Vein endothelial cell (primary cell): Measurements from ENCODE around the gene SEMA6A. TPM values are rescaled to one million over a fixed set of nuclear protein-coding genes. Genes with fewer than 3 reads are reported as not detected.

ENCODE experiments used
- total RNA-seq: library from RNA; depleted of rRNA; stranded (reverse); fragments of >200 nt; gene quantifications from 2 replicates; pipeline ENCODE4 v1.2.3, GENCODE V29; 2012

The SEMA6A gene, protein sequence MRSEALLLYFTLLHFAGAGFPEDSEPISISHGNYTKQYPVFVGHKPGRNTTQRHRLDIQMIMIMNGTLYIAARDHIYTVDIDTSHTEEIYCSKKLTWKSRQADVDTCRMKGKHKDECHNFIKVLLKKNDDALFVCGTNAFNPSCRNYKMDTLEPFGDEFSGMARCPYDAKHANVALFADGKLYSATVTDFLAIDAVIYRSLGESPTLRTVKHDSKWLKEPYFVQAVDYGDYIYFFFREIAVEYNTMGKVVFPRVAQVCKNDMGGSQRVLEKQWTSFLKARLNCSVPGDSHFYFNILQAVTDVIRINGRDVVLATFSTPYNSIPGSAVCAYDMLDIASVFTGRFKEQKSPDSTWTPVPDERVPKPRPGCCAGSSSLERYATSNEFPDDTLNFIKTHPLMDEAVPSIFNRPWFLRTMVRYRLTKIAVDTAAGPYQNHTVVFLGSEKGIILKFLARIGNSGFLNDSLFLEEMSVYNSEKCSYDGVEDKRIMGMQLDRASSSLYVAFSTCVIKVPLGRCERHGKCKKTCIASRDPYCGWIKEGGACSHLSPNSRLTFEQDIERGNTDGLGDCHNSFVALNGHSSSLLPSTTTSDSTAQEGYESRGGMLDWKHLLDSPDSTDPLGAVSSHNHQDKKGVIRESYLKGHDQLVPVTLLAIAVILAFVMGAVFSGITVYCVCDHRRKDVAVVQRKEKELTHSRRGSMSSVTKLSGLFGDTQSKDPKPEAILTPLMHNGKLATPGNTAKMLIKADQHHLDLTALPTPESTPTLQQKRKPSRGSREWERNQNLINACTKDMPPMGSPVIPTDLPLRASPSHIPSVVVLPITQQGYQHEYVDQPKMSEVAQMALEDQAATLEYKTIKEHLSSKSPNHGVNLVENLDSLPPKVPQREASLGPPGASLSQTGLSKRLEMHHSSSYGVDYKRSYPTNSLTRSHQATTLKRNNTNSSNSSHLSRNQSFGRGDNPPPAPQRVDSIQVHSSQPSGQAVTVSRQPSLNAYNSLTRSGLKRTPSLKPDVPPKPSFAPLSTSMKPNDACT
- total RNA-seq, result 5.4 and 9.5 TPM in 2 replicates

DNA sequence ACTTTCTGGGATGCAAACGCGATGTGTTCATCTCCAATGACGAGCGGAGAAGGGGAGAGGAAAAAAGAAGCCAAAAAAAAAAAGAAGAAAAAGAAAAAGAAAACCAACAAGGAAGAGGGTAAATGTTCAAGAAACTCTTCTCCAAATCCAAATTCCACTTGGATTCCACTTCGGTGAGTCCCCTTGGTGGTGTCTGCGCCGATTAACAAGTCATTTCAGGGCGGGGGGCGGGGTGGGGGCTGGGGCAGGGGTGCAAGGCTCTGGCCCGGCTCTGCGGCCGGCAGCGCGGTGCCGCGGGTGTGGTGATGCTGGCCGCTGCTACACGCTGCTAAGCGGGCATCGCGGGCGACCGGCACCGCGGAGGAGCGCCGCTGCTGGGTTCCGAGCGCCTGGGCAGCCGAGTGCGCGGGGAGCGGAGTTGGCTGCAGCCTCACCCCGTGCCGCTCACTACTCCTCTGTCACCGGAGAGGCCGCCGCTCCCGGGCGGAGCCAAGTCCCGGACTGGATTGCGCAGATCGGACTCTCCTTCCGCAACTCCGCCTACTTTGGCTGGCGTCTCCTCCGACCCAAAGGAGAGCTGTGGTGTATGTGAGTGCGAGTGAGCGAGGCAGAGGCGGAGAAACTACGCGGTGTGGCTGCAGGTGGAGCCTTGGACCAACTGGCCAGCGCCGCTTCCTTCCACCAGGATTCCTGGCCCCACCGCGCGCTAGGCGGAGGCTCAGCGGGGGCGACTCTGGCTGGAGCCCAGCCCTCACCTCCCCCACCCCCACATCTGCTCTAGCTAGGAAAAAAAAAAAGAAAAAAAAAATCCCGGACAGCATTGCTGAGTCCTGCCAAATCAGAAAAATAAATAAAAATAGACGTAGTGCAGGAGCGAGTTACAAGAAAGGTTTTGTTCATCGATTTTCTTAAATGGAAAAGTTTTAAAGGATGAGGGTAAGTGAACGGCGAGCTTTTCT lies at the start of gene SEMA6A:
Gene SEMA6A, minus strand, starts transcription at position 457 of the 959 bp plus-strand sequence. CDS start 69,879 bp downstream, outside the sequence.

